ENCODE measurements around the gene SOX6.
"Not testable (repeated sequence)": the region's sequence is repeated elsewhere in the genome, so short reads cannot be mapped to it uniquely, and the experiment has no call there.

- not testable (repeated sequence) for TF ChIP-seq CTCF, POLR2A, POLR2AphosphoS5 (IDR thresholded peaks at IDR 0.05)
These were observed 433.6 kb downstream of the SOX6 start for GRCh38 chr11:15922745-15923144.
